SK-N-SH (cell line): ENCODE data around the gene TRMT10B. TPM values are rescaled to one million over a fixed set of nuclear protein-coding genes. Genes with fewer than 3 reads are reported as not detected.

Experiments
- CTCF ChIA-PET: fragments of 300-600, 350-600 bp; formaldehyde crosslinking; extraction: SDS; loops from one replicate; lab custom pipeline; 2021; lab: Yijun Ruan, JAX
- POLR2A ChIA-PET: fragments of 350-600 bp; sonication (Branson Sonifier 250); formaldehyde crosslinking; extraction: SDS; loops from one replicate; lab custom pipeline; 2020; ENCODE audit warnings: antibody characterized with exemption, inconsistent platforms; lab: Yijun Ruan, JAX
- DNase-seq: peaks from one replicate; pipeline ENCODE4 v3.0.0; 2012
- H2AFZ ChIP-seq: fragments of 200-600 bp; sonication (generic); 2 replicates; pipeline ENCODE4 v1.8.1; 2016; ENCODE audit warnings: antibody characterized with exemption, mild to moderate bottlenecking, low read depth
- H3F3A ChIP-seq: fragments of 200-600 bp; sonication (generic); replicated peaks from 2 replicates; pipeline ENCODE3; 2016; ENCODE audit warnings: antibody characterized with exemption, mild to moderate bottlenecking; ENCODE audit not compliant: insufficient read depth
- H3K27ac ChIP-seq, 2 experiments: fragments of 200-500 bp in 1 of 2; fragments of 200-600 bp in 1 of 2; sonication (Bioruptor generic) in 1 of 2; sonication (generic), shearing (Covaris generic) in 1 of 2; 2 replicates each; pipeline versions ENCODE4 v1.5.1 to v1.6.1; 2014 to 2016; ENCODE audit warnings: low read depth in 2 of 2, inconsistent platforms in 1 of 2, low read length in 1 of 2, mild to moderate bottlenecking in 1 of 2, mixed read lengths in 1 of 2
- H3K27me3 ChIP-seq: fragments of 200-600 bp; sonication (generic), shearing (Covaris generic); 2 replicates; pipeline ENCODE4 v1.6.1; 2016; ENCODE audit warnings: mixed run types; ENCODE audit not compliant: insufficient read depth
- H3K36me3 ChIP-seq, 2 experiments: fragments of 200-500 bp in 1 of 2; fragments of 200-600 bp in 1 of 2; sonication (Bioruptor generic) in 1 of 2; sonication (generic) in 1 of 2; replicated peaks in 1 of 2; 2 replicates each; pipeline versions ENCODE3 to v1.5.1; 2014 to 2016; ENCODE audit warnings: low read length in 1 of 2, mild to moderate bottlenecking in 1 of 2; ENCODE audit not compliant: insufficient read depth in 2 of 2, control insufficient read depth in 1 of 2
- H3K4me1 ChIP-seq, 2 experiments: fragments of 200-500 bp in 1 of 2; fragments of 200-600 bp in 1 of 2; sonication (Bioruptor generic) in 1 of 2; sonication (generic), shearing (Covaris generic) in 1 of 2; 2 replicates each; pipeline versions ENCODE4 v1.5.1 to v1.6.1; 2014 to 2016; ENCODE audit warnings: low read depth in 1 of 2, low read length in 1 of 2, mixed run types in 1 of 2; ENCODE audit not compliant: insufficient read depth in 2 of 2, control insufficient read depth in 1 of 2
- H3K4me2 ChIP-seq: fragments of 200-600 bp; sonication (generic), shearing (Covaris generic); 2 replicates; pipeline ENCODE4 v1.6.1; 2017; ENCODE audit warnings: mixed run types
- H3K4me3 ChIP-seq, 2 experiments: fragments of 200-500 bp in 1 of 2; fragments of 200-600 bp in 1 of 2; sonication (Bioruptor generic) in 1 of 2; sonication (generic), shearing (Covaris generic) in 1 of 2; 2 replicates each; pipeline versions ENCODE4 v1.5.1 to v1.8.1; 2014 to 2016; ENCODE audit warnings: low read depth in 2 of 2, inconsistent platforms in 1 of 2, low read length in 1 of 2, mild to moderate bottlenecking in 1 of 2, mixed read lengths in 1 of 2, moderate library complexity in 1 of 2
- H3K79me2 ChIP-seq: fragments of 200-600 bp; sonication (generic); 2 replicates; pipeline ENCODE4 v1.8.1; 2017; ENCODE audit warnings: mild to moderate bottlenecking; ENCODE audit not compliant: insufficient read depth
- H3K9ac ChIP-seq: fragments of 200-600 bp; sonication (generic); 2 replicates; pipeline ENCODE4 v1.6.1; 2017; ENCODE audit warnings: mixed run types
- H3K9me2 ChIP-seq: fragments of 200-600 bp; sonication (generic); 2 replicates; pipeline ENCODE4 v1.6.1; 2017; ENCODE audit warnings: mixed run types
- H3K9me3 ChIP-seq: fragments of 200-600 bp; sonication (generic); 2 replicates; pipeline ENCODE4 v1.6.1; 2017; ENCODE audit warnings: mixed run types, mild to moderate bottlenecking, moderate library complexity
- H4K20me1 ChIP-seq: fragments of 200-600 bp; sonication (generic); 2 replicates; pipeline ENCODE4 v1.6.1; 2017; ENCODE audit warnings: mild to moderate bottlenecking, mixed run types; ENCODE audit not compliant: insufficient read depth
- CHD2 ChIP-seq: fragments of 150-350 bp; IDR thresholded peaks from 2 replicates; pipeline ENCODE4 v1.6.1; 2018; ENCODE audit warnings: low read length; ENCODE audit not compliant: partially characterized antibody
- ELF1 ChIP-seq: IDR thresholded peaks from 2 replicates; pipeline ENCODE4 v1.4.0; 2012
- EZH2phosphoT487 ChIP-seq: fragments of 200-600 bp; sonication (generic); IDR thresholded peaks from 2 replicates; pipeline ENCODE4 v1.6.1; 2017; ENCODE audit warnings: low read depth, mixed run types, mild to moderate bottlenecking, antibody characterized with exemption, moderate library complexity, borderline replicate concordance
- GABPA ChIP-seq: IDR thresholded peaks from 2 replicates; pipeline ENCODE4 v1.4.0; 2012; ENCODE audit warnings: low read depth, mild to moderate bottlenecking
- IRF3 ChIP-seq: fragments of 150-350 bp; IDR thresholded peaks from 2 replicates; pipeline ENCODE4 v1.6.1; 2016; ENCODE audit warnings: mild to moderate bottlenecking, low read depth, low read length
- JUND ChIP-seq: IDR thresholded peaks from 2 replicates; pipeline ENCODE4 v1.4.0; 2012
- PBX3 ChIP-seq: IDR thresholded peaks from 2 replicates; pipeline ENCODE4; 2012
- POLR2AphosphoS5 ChIP-seq: IDR thresholded peaks from 2 replicates; pipeline ENCODE4 v1.6.1; 2012; ENCODE audit warnings: low read depth, low read length
- RXRA ChIP-seq: IDR thresholded peaks from 2 replicates; pipeline ENCODE4 v1.4.0; 2012; ENCODE audit warnings: low read depth, mild to moderate bottlenecking, borderline replicate concordance
- SIN3A ChIP-seq: IDR thresholded peaks from 2 replicates; pipeline ENCODE4 v1.6.1; 2012; ENCODE audit warnings: low read depth, mild to moderate bottlenecking, low read length, moderate library complexity, borderline replicate concordance
- TAF1 ChIP-seq: IDR thresholded peaks from 2 replicates; pipeline ENCODE4 v1.6.1; 2012; ENCODE audit warnings: low read depth, mild to moderate bottlenecking, low read length, moderate library complexity, borderline replicate concordance
- USF1 ChIP-seq: IDR thresholded peaks from 2 replicates; pipeline ENCODE4 v1.4.0; 2012; ENCODE audit warnings: low read depth, borderline replicate concordance
- USF2 ChIP-seq: fragments of 150-350 bp; IDR thresholded peaks from 2 replicates; pipeline ENCODE4 v1.6.1; 2017; ENCODE audit warnings: antibody characterized with exemption, low read length, low read depth, borderline replicate concordance
- WGBS: methylation state at CpG from one replicate; pipeline ENCODE4 v1.1.6; 2017; ENCODE audit warnings: low lambda C conversion rate; 5-methylcytosine and 5-hydroxymethylcytosine counted together
- polyA plus RNA-seq, 3 experiments: library from polyadenylated mRNA; depleted of rRNA; stranded (reverse); fragments of >200 nt; gene quantifications; 2 replicates each; pipeline ENCODE4 v1.2.3, GENCODE V29; 2012
- TF ChIP-seq, protein P1 (sequence below): IDR thresholded peaks from 2 replicates; pipeline ENCODE4 v1.4.0; 2012; ENCODE audit warnings: low read depth, borderline replicate concordance
- TF ChIP-seq, protein P2 (sequence below): fragments of 200-600 bp; sonication (generic); IDR thresholded peaks from 2 replicates; pipeline ENCODE4 v1.6.1; 2017; ENCODE audit warnings: antibody characterized with exemption, mild to moderate bottlenecking, moderate library complexity

Gene TRMT10B
- polyA plus RNA-seq, 1 of the 3 experiments (the other 2 are of a cell fraction): 7.3 TPM

DNA sequence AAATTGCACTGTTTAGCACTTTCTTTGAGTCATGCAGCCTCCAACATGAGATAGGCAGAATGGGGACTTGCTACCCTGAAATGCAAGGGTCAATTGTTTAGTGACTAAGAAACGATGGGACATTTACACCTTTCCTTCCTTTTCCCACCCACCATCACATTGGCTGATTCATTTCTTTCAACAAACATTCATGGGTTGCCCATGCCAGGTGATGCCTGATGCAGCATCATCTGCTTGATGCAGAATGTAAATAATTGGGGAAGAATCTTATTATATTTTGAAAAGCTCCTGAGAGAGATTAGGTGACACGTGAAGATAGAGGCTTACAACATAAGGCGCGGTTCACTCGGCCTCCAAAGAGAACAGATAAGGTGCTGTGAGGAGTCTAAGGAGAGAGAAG is 4.5 kb upstream of the TRMT10B start:
- H3K27me3 ChIP-seq: no peaks in the 10 kb centered on the region
- DNase-seq: no peak
- H3F3A ChIP-seq: peaks cover 9% of the 10 kb centered on the region
- peaks cover 0 to 4% of the 10 kb centered on the region in 2 experiments; a peak in 2 of 4 replicates for H3K4me1 ChIP-seq
- TF ChIP-seq IRF3 (no peak), ELF1 (no peak), TAF1 (no peak), POLR2AphosphoS5 (no peak), PBX3 (no peak), EZH2phosphoT487 (no peak)
- TF ChIP-seq, protein P1, sequence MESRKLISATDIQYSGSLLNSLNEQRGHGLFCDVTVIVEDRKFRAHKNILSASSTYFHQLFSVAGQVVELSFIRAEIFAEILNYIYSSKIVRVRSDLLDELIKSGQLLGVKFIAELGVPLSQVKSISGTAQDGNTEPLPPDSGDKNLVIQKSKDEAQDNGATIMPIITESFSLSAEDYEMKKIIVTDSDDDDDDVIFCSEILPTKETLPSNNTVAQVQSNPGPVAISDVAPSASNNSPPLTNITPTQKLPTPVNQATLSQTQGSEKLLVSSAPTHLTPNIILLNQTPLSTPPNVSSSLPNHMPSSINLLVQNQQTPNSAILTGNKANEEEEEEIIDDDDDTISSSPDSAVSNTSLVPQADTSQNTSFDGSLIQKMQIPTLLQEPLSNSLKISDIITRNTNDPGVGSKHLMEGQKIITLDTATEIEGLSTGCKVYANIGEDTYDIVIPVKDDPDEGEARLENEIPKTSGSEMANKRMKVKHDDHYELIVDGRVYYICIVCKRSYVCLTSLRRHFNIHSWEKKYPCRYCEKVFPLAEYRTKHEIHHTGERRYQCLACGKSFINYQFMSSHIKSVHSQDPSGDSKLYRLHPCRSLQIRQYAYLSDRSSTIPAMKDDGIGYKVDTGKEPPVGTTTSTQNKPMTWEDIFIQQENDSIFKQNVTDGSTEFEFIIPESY: no peak
- TF ChIP-seq, protein P2, sequence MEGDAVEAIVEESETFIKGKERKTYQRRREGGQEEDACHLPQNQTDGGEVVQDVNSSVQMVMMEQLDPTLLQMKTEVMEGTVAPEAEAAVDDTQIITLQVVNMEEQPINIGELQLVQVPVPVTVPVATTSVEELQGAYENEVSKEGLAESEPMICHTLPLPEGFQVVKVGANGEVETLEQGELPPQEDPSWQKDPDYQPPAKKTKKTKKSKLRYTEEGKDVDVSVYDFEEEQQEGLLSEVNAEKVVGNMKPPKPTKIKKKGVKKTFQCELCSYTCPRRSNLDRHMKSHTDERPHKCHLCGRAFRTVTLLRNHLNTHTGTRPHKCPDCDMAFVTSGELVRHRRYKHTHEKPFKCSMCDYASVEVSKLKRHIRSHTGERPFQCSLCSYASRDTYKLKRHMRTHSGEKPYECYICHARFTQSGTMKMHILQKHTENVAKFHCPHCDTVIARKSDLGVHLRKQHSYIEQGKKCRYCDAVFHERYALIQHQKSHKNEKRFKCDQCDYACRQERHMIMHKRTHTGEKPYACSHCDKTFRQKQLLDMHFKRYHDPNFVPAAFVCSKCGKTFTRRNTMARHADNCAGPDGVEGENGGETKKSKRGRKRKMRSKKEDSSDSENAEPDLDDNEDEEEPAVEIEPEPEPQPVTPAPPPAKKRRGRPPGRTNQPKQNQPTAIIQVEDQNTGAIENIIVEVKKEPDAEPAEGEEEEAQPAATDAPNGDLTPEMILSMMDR: no peak
- TF ChIP-seq, all 33 proteins: peak for 0
- H3K9ac ChIP-seq: no peak overlapping the region
- CTCF ChIA-PET: interaction anchor here (1.0 to 2.4 kb wide), 5 partner anchors 14 to 102 kb away, joined by 3 to 7 read pairs (median 3); partner anchors contain the start of gene DCAF10
- no peaks in the 10 kb centered on the region for H4K20me1 ChIP-seq
- 65% methylated on average over 5 of the region's 5 CpGs for WGBS
- no peaks in the 10 kb centered on the region for H3K36me3 ChIP-seq
- POLR2A ChIA-PET: interaction anchor here (0.7 kb wide), 1 partner anchor 173 kb away, joined by 3 read pairs; the partner anchor contains the start of gene FBXO10
- H3K79me2 ChIP-seq: 0 out of 2 replicates have a peak, but pooled peaks cover 3% of the 10 kb centered on the region
- H3K9me3 ChIP-seq: no peaks in the 10 kb centered on the region
- H3K27ac ChIP-seq: no peak overlapping the region
- no peak overlapping the region for H2AFZ ChIP-seq
- no peaks in the 10 kb centered on the region for H3K9me2 ChIP-seq
- no peak overlapping the region for H3K4me2 ChIP-seq
- H3K4me3 ChIP-seq: no peak overlapping the region

- no peak for DNase-seq
- H3K36me3 ChIP-seq: no peaks in the 10 kb centered on the region
- H3F3A ChIP-seq: peaks cover 9% of the 10 kb centered on the region
- no peak overlapping the region for H3K4me2 ChIP-seq
- H3K4me1 ChIP-seq: peaks cover 0 to 6% of the 10 kb centered on the region in 2 experiments; a peak in 2 of 4 replicates
- H3K27ac ChIP-seq: no peak overlapping the region
- H3K9me2 ChIP-seq: no peaks in the 10 kb centered on the region
- ChIA-PET POLR2A (no interaction called here), CTCF (interaction anchor here (2.4 kb wide), 1 partner anchor 18 kb away, joined by 7 read pairs; no protein-coding TSS in a partner anchor)
- no peaks in the 10 kb centered on the region for H4K20me1 ChIP-seq
- 80% methylated on average over 6 of the region's 6 CpGs for WGBS
- H3K9me3 ChIP-seq: no peaks in the 10 kb centered on the region
- H3K4me3 ChIP-seq: no peak overlapping the region
- no peak overlapping the region for H2AFZ ChIP-seq
- 0 out of 2 replicates have a peak, but pooled peaks cover 4% of the 10 kb centered on the region for H3K79me2 ChIP-seq
- H3K27me3 ChIP-seq: no peaks in the 10 kb centered on the region
- no peak overlapping the region for H3K9ac ChIP-seq
- TF ChIP-seq PBX3 (no peak), USF2 (no peak), USF1 (no peak), SIN3A (no peak), RXRA (no peak), JUND (no peak), CHD2 (no peak), GABPA (no peak)
Observed at GRCh38 chr9:37751186-37751585, 2.4 kb upstream of the TRMT10B start.
